DND-41 (cell line): ENCODE measurements around the gene BCL7C.
A peak's percentile ranks its signal among the peaks of the same experiment; 100 is the strongest.

ENCODE experiments used
- CTCF ChIP-seq: IDR thresholded peaks from 2 replicates; pipeline ENCODE4 v1.5.1; 2012; ENCODE audit warnings: borderline replicate concordance, low read length, moderate library complexity, mild to moderate bottlenecking; ENCODE audit not compliant: poor library complexity, severe bottlenecking; ENCODE audit errors: extremely low read depth
- EZH2 ChIP-seq: IDR thresholded peaks from 3 replicates; pipeline ENCODE4 v1.6.1; 2012; ENCODE audit warnings: borderline replicate concordance, low read depth, mild to moderate bottlenecking, moderate library complexity, low read length, inconsistent platforms; ENCODE audit not compliant: severe bottlenecking

DNA sequence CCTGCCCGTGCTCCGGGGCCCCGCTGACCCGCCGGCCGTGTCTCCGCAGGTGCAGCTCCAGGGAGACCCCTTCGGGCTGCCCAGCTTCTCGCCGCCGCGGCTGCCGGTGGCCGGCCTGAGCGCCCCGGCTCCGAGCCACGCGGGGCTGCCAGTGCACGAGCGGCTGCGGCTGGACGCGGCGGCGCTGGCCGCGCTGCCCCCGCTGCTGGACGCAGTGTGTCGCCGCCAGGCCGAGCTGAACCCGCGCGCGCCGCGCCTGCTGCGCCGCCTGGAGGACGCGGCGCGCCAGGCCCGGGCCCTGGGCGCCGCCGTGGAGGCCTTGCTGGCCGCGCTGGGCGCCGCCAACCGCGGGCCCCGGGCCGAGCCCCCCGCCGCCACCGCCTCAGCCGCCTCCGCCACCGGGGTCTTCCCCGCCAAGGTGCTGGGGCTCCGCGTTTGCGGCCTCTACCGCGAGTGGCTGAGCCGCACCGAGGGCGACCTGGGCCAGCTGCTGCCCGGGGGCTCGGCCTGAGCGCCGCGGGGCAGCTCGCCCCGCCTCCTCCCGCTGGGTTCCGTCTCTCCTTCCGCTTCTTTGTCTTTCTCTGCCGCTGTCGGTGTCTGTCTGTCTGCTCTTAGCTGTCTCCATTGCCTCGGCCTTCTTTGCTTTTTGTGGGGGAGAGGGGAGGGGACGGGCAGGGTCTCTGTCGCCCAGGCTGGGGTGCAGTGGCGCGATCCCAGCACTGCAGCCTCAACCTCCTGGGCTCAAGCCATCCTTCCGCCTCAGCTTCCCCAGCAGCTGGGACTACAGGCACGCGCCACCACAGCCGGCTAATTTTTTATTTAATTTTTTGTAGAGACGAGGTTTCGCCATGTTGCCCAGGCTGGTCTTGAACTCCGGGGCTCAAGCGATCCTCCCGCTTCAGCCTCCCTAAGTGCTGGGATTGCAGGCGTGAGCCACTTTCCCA lies 8.4 kb upstream of the BCL7C start:
- TF ChIP-seq CTCF = peak; percentile 58
- TF ChIP-seq EZH2 = no peak
